Breast epithelium (tissue), 3 donors: Measurements from ENCODE around the gene INSR.

Experiments used
- CTCF ChIP-seq, 3 donors: fragments of 450-650 bp; IDR thresholded peaks; one replicate each; pipeline ENCODE4 v1.5.1; 2016 to 2017; ENCODE audit warnings: antibody characterized with exemption in 3 of 3, mild to moderate bottlenecking in 3 of 3, moderate library complexity in 3 of 3
- POLR2AphosphoS5 ChIP-seq, 3 donors: sonication (generic); formaldehyde crosslinking; IDR thresholded peaks; one replicate each; pipeline ENCODE4 v1.6.1; 2017; ENCODE audit warnings: antibody characterized with exemption in 3 of 3

GRCh38 chr19:7216373-7216902 lies 77.8 kb downstream of the INSR start:
- no peak for TF ChIP-seq CTCF (IDR thresholded peaks at IDR 0.05)
- no peak for TF ChIP-seq POLR2AphosphoS5 (IDR thresholded peaks at IDR 0.05)
